ENCODE results near the gene ABCB9. TPM values are rescaled to one million over a fixed set of nuclear protein-coding genes. Genes with fewer than 3 reads are reported as not detected.

The ABCB9 gene
- total and polyA plus RNA-seq, 8 donors = 1.3 to 6.7 (median 3.1) TPM

GRCh38 chr12:123010110-123010509 is 43.8 kb upstream of the ABCB9 start:
- Histone ChIP-seq H3K4me3 (no peak overlapping the region), H3K27ac (no peak overlapping the region), H3K4me1 (no peaks in the 10 kb centered on the region), H3K9me3 (no peaks in the 10 kb centered on the region), H3K36me3 (peaks cover 0 to 4% (median 0%) of the 10 kb centered on the region in 3 donors), H3K27me3 (no peaks in the 10 kb centered on the region)
- no peak for TF ChIP-seq CTCF (IDR thresholded peaks at IDR 0.05)
- DNase-seq = no peak
- no peak for FAIRE-seq
- no peak for ATAC-seq
- intact Hi-C loops (cut with DNase I) = no loop called here
- WGBS, 2 donors = 81 to 85% methylated on average over 1 of the region's 1 CpG

- DNase-seq (no peak), ATAC-seq (no peak), FAIRE-seq (no peak)
- H3K9me3 ChIP-seq = no peaks in the 10 kb centered on the region
- no peak overlapping the region for H3K27ac ChIP-seq
- peaks cover 0 to 7% (median 4%) of the 10 kb centered on the region in 3 donors for H3K36me3 ChIP-seq
- no peaks in the 10 kb centered on the region for H3K27me3 ChIP-seq
- intact Hi-C loops (cut with DNase I) = no loop called here
- WGBS, 2 donors = 82 to 85% methylated on average over 12 of the region's 12 CpGs
- no peak for TF ChIP-seq CTCF (IDR thresholded peaks at IDR 0.05)
- no peaks in the 10 kb centered on the region for H3K4me1 ChIP-seq
- no peak overlapping the region for H3K4me3 ChIP-seq
Measured at GRCh38 chr12:123006977-123007376, 40.7 kb upstream of the ABCB9 start.

GRCh38 chr12:123005081-123005626 is 38.9 kb upstream of the ABCB9 start:
- intact Hi-C loops (cut with DNase I) = no loop called here
- no peaks in the 10 kb centered on the region for H3K27me3 ChIP-seq
- no peak for TF ChIP-seq CTCF (IDR thresholded peaks at IDR 0.05)
- H3K36me3 ChIP-seq = peaks cover 0 to 10% (median 4%) of the 10 kb centered on the region in 3 donors
- peak in 1 of 6 donors; percentile 53 for DNase-seq
- H3K4me1 ChIP-seq = no peaks in the 10 kb centered on the region
- FAIRE-seq = no peak
- H3K4me3 ChIP-seq = no peak overlapping the region
- H3K9me3 ChIP-seq = no peaks in the 10 kb centered on the region
- 90 to 94% methylated on average over 22 of the region's 22 CpGs for WGBS, 2 donors
- no peak for ATAC-seq
- H3K27ac ChIP-seq = no peak overlapping the region

GRCh38 chr12:123004287-123004686 is 38.0 kb upstream of the ABCB9 start:
- Histone ChIP-seq H3K27ac (no peak overlapping the region), H3K9me3 (no peaks in the 10 kb centered on the region), H3K36me3 (peaks cover 0 to 10% (median 3%) of the 10 kb centered on the region in 3 donors), H3K4me3 (no peak overlapping the region), H3K4me1 (no peaks in the 10 kb centered on the region), H3K27me3 (no peaks in the 10 kb centered on the region)
- no peak for ATAC-seq
- intact Hi-C loops (cut with DNase I) = no loop called here
- FAIRE-seq = no peak
- DNase-seq = peak in 1 of 6 donors; percentile 24
- 84 to 88% methylated on average over 14 of the region's 14 CpGs for WGBS, 2 donors
- no peak for TF ChIP-seq CTCF (IDR thresholded peaks at IDR 0.05)

GRCh38 chr12:123003257-123003656 is 37.0 kb upstream of the ABCB9 start:
- ATAC-seq = no peak
- H3K36me3 ChIP-seq = peaks cover 0 to 10% (median 0%) of the 10 kb centered on the region in 3 donors
- H3K4me1 ChIP-seq = no peaks in the 10 kb centered on the region
- no peaks in the 10 kb centered on the region for H3K9me3 ChIP-seq
- 88 to 94% methylated on average over 6 of the region's 6 CpGs for WGBS, 2 donors
- TF ChIP-seq CTCF (IDR thresholded peaks at IDR 0.05) = no peak
- intact Hi-C loops (cut with DNase I) = no loop called here
- no peak overlapping the region for H3K27ac ChIP-seq
- H3K4me3 ChIP-seq = no peak overlapping the region
- no peak for FAIRE-seq
- H3K27me3 ChIP-seq = no peaks in the 10 kb centered on the region
- peak in 1 of 6 donors; percentile 22 for DNase-seq

All from pancreas (tissue), 10 donors.